Psoas muscle (tissue), 8 donors: ENCODE results near the gene GPATCH4. TPM values are rescaled to one million over a fixed set of nuclear protein-coding genes. Genes with fewer than 3 reads are reported as not detected.
A peak's percentile ranks its signal among the peaks of the same experiment; 100 is the strongest.

Experiments
- ATAC-seq, 4 donors: fragments of 200-7000 bp; cut with Tn5 transposase; one replicate each; pipeline ENCODE4 v1.9.1; 2020; ENCODE audit warnings: moderate library complexity in 3 of 4, mild to moderate bottlenecking in 2 of 4
- DNase-seq, 2 donors: peaks; one replicate each; pipeline ENCODE4 v3.0.0-alpha.2; 2020
- H3K27ac ChIP-seq: fragments of 200-600 bp; one replicate; pipeline ENCODE4 v1.8.0; 2022
- H3K27me3 ChIP-seq, 3 donors: fragments of 200-600 bp in 1 of 3; one replicate each; pipeline versions ENCODE4 v1.6.1 to v1.8.0; 2013 to 2022; ENCODE audit warnings: low read length in 2 of 3, mild to moderate bottlenecking in 2 of 3, moderate library complexity in 1 of 3; ENCODE audit not compliant: insufficient read depth in 3 of 3
- H3K36me3 ChIP-seq, 2 donors: fragments of 200-600 bp in 1 of 2; one replicate each; pipeline versions ENCODE4 v1.6.1 to v1.8.0; 2013 to 2022; ENCODE audit warnings: low read depth in 1 of 2, mild to moderate bottlenecking in 1 of 2, moderate library complexity in 1 of 2; ENCODE audit not compliant: insufficient read depth in 1 of 2
- H3K4me1 ChIP-seq: fragments of 200-600 bp; one replicate; pipeline ENCODE4 v1.8.0; 2022
- H3K4me3 ChIP-seq: fragments of 200-600 bp; one replicate; pipeline ENCODE4 v1.8.0; 2022; ENCODE audit warnings: mild to moderate bottlenecking
- H3K9me3 ChIP-seq: fragments of 200-600 bp; one replicate; pipeline ENCODE4 v1.8.0; 2022
- CTCF ChIP-seq: fragments of 200-600 bp; IDR thresholded peaks from one replicate; pipeline ENCODE4 v1.8.0; 2022; ENCODE audit warnings: antibody characterized with exemption
- WGBS, 3 donors: extraction: QIAGEN DNeasy Blood & Tissue Kit; methylation state at CpG; one replicate each; pipeline versions ENCODE4 v1.1.6 to v1.1.7; 2013; 5-methylcytosine and 5-hydroxymethylcytosine counted together
- intact Hi-C, 2 donors: fragments of 100-400 bp; cut with DNase I; formaldehyde crosslinking; loops; one replicate each; pipeline versions ENCODE4 v1.11.0 to v1.14.2; 2022
- polyA plus RNA-seq, 3 donors: library from polyadenylated mRNA; stranded (reverse); fragments of 200-250 nt; gene quantifications; one replicate each; pipeline ENCODE4 v1.2.3, GENCODE V29; 2013
- total RNA-seq, 4 donors: library from RNA; stranded (reverse); fragmentation: NEBNext Ultra II Directional in 2 of 4; extraction: Animal tissue kit (Norgen Biotek cat#: 25700) in 2 of 4; gene quantifications; one replicate each; pipeline versions ENCODE4 v1.2.1 to v1.2.4, GENCODE V29; 2021 to 2023
- donor health status: healthy with polysubstance abuse.
- donor health status: DM: no; HTN: no; CAD: no; lungs with moderate emphysema.
- donor health status: Bipolar disorder and iron deficiency.
- donor health status: healthy.
- donor health status: DM: yes; HTN: yes; CAD: no.
- donor health status: DM: no; HTN: no; CAD: no.
- donor health status: DM: no; HTN: no; CAD: no.
- donor health status: DM: yes; HTN: yes; CAD: no.

The GPATCH4 gene
- total and polyA plus RNA-seq, 7 donors = 30.6 to 110 (median 73.4) TPM

GRCh38 chr1:156571919-156572662, 29.2 kb downstream of the GPATCH4 start, which contains the start of gene IQGAP3:
Gene IQGAP3, minus strand, starts transcription at chr1:156572565. Its CDS starts 36 bp downstream, at chr1:156572529.
- peaks cover 6% of the 10 kb centered on the region for H3K4me1 ChIP-seq
- no peak for TF ChIP-seq CTCF
- H3K9me3 ChIP-seq = no peaks in the 10 kb centered on the region
- no peaks in the 10 kb centered on the region for H3K36me3 ChIP-seq
- H3K4me3 ChIP-seq = peak within 1 kb of the TSS; percentile 67
- DNase-seq (peak; percentile 85 to 93), ATAC-seq (peak; percentile 94 to 99 (median 96))
- no peak within 1 kb of the TSS for H3K27ac ChIP-seq
- 1% methylated on average over 37 to 38 of the region's 38 CpGs for WGBS, 3 donors
- intact Hi-C loops = no loop called here
- H3K27me3 ChIP-seq = peaks cover 0 to 4% (median 0%) of the 10 kb centered on the region in 3 donors

DNA sequence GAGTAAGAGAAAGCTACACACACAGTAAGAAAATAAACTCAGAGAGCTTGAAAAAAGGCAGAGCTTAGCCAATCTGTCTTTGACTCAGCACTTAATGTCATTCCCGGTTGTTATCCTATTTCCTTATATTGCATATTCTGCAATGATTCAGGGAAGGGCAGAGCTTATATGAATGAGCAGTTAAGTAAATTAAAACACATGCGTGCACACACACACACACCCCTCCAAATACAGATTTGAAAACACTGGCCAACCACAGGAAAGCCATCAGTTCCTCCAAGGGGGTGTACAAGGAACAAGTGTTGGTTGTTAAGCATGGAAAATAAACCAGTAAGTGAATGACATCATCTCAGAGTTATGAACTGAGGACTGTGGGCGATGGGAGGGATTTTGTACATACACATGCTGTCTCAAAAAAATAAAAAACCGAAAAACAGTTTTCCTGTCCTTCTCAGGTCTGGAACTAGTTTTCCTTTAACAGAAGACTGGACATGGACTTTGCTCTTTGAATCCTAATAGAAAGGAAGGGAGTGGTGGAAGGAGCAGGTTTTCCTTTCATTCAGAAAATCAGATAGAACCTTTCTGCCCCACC, 29.9 kb downstream of the GPATCH4 start:
- peaks cover 6% of the 10 kb centered on the region for H3K4me1 ChIP-seq
- no peaks in the 10 kb centered on the region for H3K36me3 ChIP-seq
- ATAC-seq (no peak), DNase-seq (no peak)
- H3K4me3 ChIP-seq = no peak overlapping the region
- 8 to 10% (median 10%) methylated on average over 4 of the region's 4 CpGs for WGBS, 3 donors
- no peak overlapping the region for H3K27ac ChIP-seq
- H3K9me3 ChIP-seq = no peaks in the 10 kb centered on the region
- H3K27me3 ChIP-seq = peaks cover 0 to 4% (median 0%) of the 10 kb centered on the region in 3 donors
- TF ChIP-seq CTCF = no peak
- intact Hi-C loops = no loop called here

DNA sequence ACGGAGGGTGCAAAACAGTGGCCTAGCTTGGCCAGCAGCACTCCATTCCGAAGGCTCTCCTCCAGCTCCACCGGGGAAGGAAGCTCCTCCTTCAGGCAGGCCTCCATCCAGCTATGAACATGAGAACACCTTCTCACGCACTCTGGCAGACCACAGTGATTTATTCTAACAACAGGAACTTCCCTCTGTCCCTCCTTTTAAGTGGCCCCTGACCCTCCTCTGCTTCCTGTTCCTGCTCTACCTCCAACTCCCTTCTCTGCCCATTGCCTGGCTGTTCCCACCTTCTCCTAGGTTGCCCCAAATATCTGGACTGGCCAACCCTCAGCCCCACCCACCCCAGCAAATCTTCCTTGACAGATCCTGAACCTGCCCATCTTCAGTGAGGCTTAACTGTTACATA, 34.8 kb downstream of the GPATCH4 start:
- ATAC-seq (no peak), DNase-seq (no peak)
- H3K27me3 ChIP-seq = peaks cover 0 to 3% (median 0%) of the 10 kb centered on the region in 3 donors
- H3K4me1 ChIP-seq = no peaks in the 10 kb centered on the region
- no peak for TF ChIP-seq CTCF
- H3K9me3 ChIP-seq = no peaks in the 10 kb centered on the region
- no peak overlapping the region for H3K4me3 ChIP-seq
- no peak overlapping the region for H3K27ac ChIP-seq
- WGBS, 3 donors = 49 to 81% (median 68%) methylated on average over 4 of the region's 4 CpGs
- intact Hi-C loops = no loop called here
- no peaks in the 10 kb centered on the region for H3K36me3 ChIP-seq

- 70 to 92% (median 82%) methylated on average over 2 of the region's 2 CpGs for WGBS, 3 donors
Observed at GRCh38 chr1:156565519-156565918, 35.8 kb downstream of the GPATCH4 start.

More at GRCh38 chr1:156565519-156565918, 35.8 kb downstream of the GPATCH4 start:
- Histone ChIP-seq H3K9me3 (no peaks in the 10 kb centered on the region), H3K36me3 (no peaks in the 10 kb centered on the region), H3K4me3 (no peak overlapping the region), H3K27me3 (no peaks in the 10 kb centered on the region), H3K27ac (no peak overlapping the region), H3K4me1 (no peaks in the 10 kb centered on the region)
- TF ChIP-seq CTCF = no peak
- intact Hi-C loops = no loop called here
- DNase-seq = no peak
- peak in 1 of 4 donors; percentile 39 for ATAC-seq
